Mesendoderm (in vitro differentiated cells): ENCODE data around the gene ZNF143.
A peak's percentile ranks its signal among the peaks of the same experiment; 100 is the strongest.
"Not testable (repeated sequence)": the region's sequence is repeated elsewhere in the genome, so short reads cannot be mapped to it uniquely, and the experiment has no call there.

ENCODE experiments used
- DNase-seq: peaks from one replicate; pipeline ENCODE4 v3.0.0; 2013
- H2AK5ac ChIP-seq: 2 replicates; pipeline ENCODE4 v1.6.1; 2013; ENCODE audit warnings: low read length, inconsistent platforms
- H2BK120ac ChIP-seq: 2 replicates; pipeline ENCODE4 v1.6.1; 2013; ENCODE audit warnings: low read depth, mild to moderate bottlenecking, low read length, moderate library complexity, mixed read lengths
- H2BK15ac ChIP-seq: replicated peaks from 2 replicates; pipeline ENCODE4 v1.6.1; 2013; ENCODE audit warnings: low read depth, mild to moderate bottlenecking, moderate library complexity
- H2BK5ac ChIP-seq: 2 replicates; pipeline ENCODE4 v1.6.1; 2013; ENCODE audit warnings: low read length, inconsistent platforms
- H3K18ac ChIP-seq: 2 replicates; pipeline ENCODE4 v1.6.1; 2013; ENCODE audit warnings: mild to moderate bottlenecking, low read length, mixed read lengths
- H3K23ac ChIP-seq: one replicate; pipeline ENCODE4 v1.6.1; 2013; ENCODE audit warnings: low read length
- H3K27ac ChIP-seq: 2 replicates; pipeline ENCODE4 v1.5.1; 2013; ENCODE audit warnings: low read depth, mild to moderate bottlenecking, inconsistent platforms, low read length, moderate library complexity
- H3K27me3 ChIP-seq: 2 replicates; pipeline ENCODE4 v1.6.1; 2013; ENCODE audit warnings: low read length, control low read depth, mild to moderate bottlenecking, inconsistent platforms; ENCODE audit not compliant: insufficient read depth, poor library complexity
- H3K36me3 ChIP-seq: 2 replicates; pipeline ENCODE4 v1.6.1; 2013; ENCODE audit warnings: low read length, inconsistent platforms; ENCODE audit not compliant: control insufficient read depth, insufficient read depth
- H3K4ac ChIP-seq: one replicate; pipeline ENCODE4 v1.6.1; 2013; ENCODE audit warnings: low read depth, mild to moderate bottlenecking, low read length, moderate library complexity
- H3K4me1 ChIP-seq: 2 replicates; pipeline ENCODE4 v1.6.1; 2013; ENCODE audit warnings: low read depth, low read length, inconsistent platforms; ENCODE audit not compliant: control insufficient read depth
- H3K4me2 ChIP-seq: 2 replicates; pipeline ENCODE4 v1.6.1; 2013; ENCODE audit warnings: low read length
- H3K4me3 ChIP-seq: 2 replicates; pipeline ENCODE4 v1.5.1; 2013; ENCODE audit warnings: mild to moderate bottlenecking, low read length
- H3K56ac ChIP-seq: one replicate; pipeline ENCODE4 v1.6.1; 2013; ENCODE audit warnings: low read length
- H3K79me1 ChIP-seq: 2 replicates; pipeline ENCODE4 v1.6.1; 2013; ENCODE audit warnings: low read length, inconsistent platforms
- H3K79me2 ChIP-seq: 2 replicates; pipeline ENCODE4 v1.6.1; 2013; ENCODE audit warnings: mild to moderate bottlenecking, low read length; ENCODE audit not compliant: control insufficient read depth, insufficient read depth
- H3K9ac ChIP-seq: 2 replicates; pipeline ENCODE4 v1.6.1; 2013; ENCODE audit warnings: low read length, inconsistent platforms
- H4K5ac ChIP-seq: one replicate; pipeline ENCODE4 v1.6.1; 2013; ENCODE audit warnings: low read length
- H4K8ac ChIP-seq: one replicate; pipeline ENCODE4 v1.6.1; 2013; ENCODE audit warnings: low read depth, mild to moderate bottlenecking, control low read depth, low read length, moderate library complexity
- WGBS: extraction: QIAGEN DNeasy Blood & Tissue Kit; methylation state at CpG from one replicate; pipeline ENCODE4 v1.1.7; 2013; ENCODE audit warnings: low lambda C conversion rate, missing lambda C conversion rate; ENCODE audit not compliant: insufficient coverage; ENCODE audit errors: extremely low coverage; 5-methylcytosine and 5-hydroxymethylcytosine counted together

The ZNF143 gene

GRCh38 chr11:9533058-9533457 is 72.2 kb downstream of the ZNF143 start:
- no peak overlapping the region for H3K4me3 ChIP-seq
- H3K27me3 ChIP-seq: no peaks in the 10 kb centered on the region
- H3K27ac ChIP-seq: peak overlapping the region; percentile 5
- H3K36me3 ChIP-seq: no peaks in the 10 kb centered on the region
- H3K4me2 ChIP-seq: no peak overlapping the region
- H3K23ac ChIP-seq: no peak overlapping the region
- no peak overlapping the region for H3K9ac ChIP-seq
- no peak overlapping the region for H3K4ac ChIP-seq
- no peak overlapping the region for H3K18ac ChIP-seq
- WGBS: no CpG with 5 or more reads among the region's 9 CpGs
- H2BK120ac ChIP-seq: no peak overlapping the region
- H2AK5ac ChIP-seq: no peak overlapping the region
- no peak overlapping the region for H2BK5ac ChIP-seq
- no peak overlapping the region for H4K8ac ChIP-seq
- no peaks in the 10 kb centered on the region for H3K4me1 ChIP-seq
- H2BK15ac ChIP-seq: no peak overlapping the region
- no peaks in the 10 kb centered on the region for H3K79me2 ChIP-seq
- no peak for DNase-seq
- no peak overlapping the region for H4K5ac ChIP-seq
- no peak overlapping the region for H3K56ac ChIP-seq
- no peaks in the 10 kb centered on the region for H3K79me1 ChIP-seq

- no peaks in the 10 kb centered on the region for H3K79me2 ChIP-seq
- H3K56ac ChIP-seq: peak overlapping the region; percentile 67
- no peaks in the 10 kb centered on the region for H3K27me3 ChIP-seq
- DNase-seq: peak; percentile 29
- no CpG with 5 or more reads among the region's 5 CpGs for WGBS
- peak overlapping the region; percentile 45 for H3K27ac ChIP-seq
- no peak overlapping the region for H2BK120ac ChIP-seq
- H3K18ac ChIP-seq: peak overlapping the region; percentile 56
- H3K4me2 ChIP-seq: no peak overlapping the region
- no peak overlapping the region for H2BK15ac ChIP-seq
- no peak overlapping the region for H3K4me3 ChIP-seq
- H3K23ac ChIP-seq: no peak overlapping the region
- H3K36me3 ChIP-seq: no peaks in the 10 kb centered on the region
- H3K79me1 ChIP-seq: no peaks in the 10 kb centered on the region
- no peaks in the 10 kb centered on the region for H3K4me1 ChIP-seq
- no peak overlapping the region for H2AK5ac ChIP-seq
- H4K8ac ChIP-seq: peak overlapping the region; percentile 7
- no peak overlapping the region for H2BK5ac ChIP-seq
- peak overlapping the region; percentile 49 for H3K9ac ChIP-seq
- H3K4ac ChIP-seq: no peak overlapping the region
- H4K5ac ChIP-seq: no peak overlapping the region
Observed at GRCh38 chr11:9533736-9534473, 73.1 kb downstream of the ZNF143 start.

- H3K4me3 ChIP-seq: no peak overlapping the region
- H3K4me2 ChIP-seq: no peak overlapping the region
- no peak overlapping the region for H3K56ac ChIP-seq
- no peak overlapping the region for H3K9ac ChIP-seq
- peak overlapping the region; percentile 48 for H3K4ac ChIP-seq
- H3K27me3 ChIP-seq: no peaks in the 10 kb centered on the region
- no peak overlapping the region for H2BK120ac ChIP-seq
- no peaks in the 10 kb centered on the region for H3K36me3 ChIP-seq
- H3K18ac ChIP-seq: no peak overlapping the region
- H3K23ac ChIP-seq: no peak overlapping the region
- no peak overlapping the region for H2BK5ac ChIP-seq
- no peaks in the 10 kb centered on the region for H3K79me2 ChIP-seq
- no peak overlapping the region for H4K8ac ChIP-seq
- H2BK15ac ChIP-seq: no peak overlapping the region
- WGBS: no CpG with 5 or more reads among the region's 6 CpGs
- H4K5ac ChIP-seq: no peak overlapping the region
- no peak overlapping the region for H3K27ac ChIP-seq
- H2AK5ac ChIP-seq: no peak overlapping the region
- peak; percentile 88 for DNase-seq
- H3K4me1 ChIP-seq: no peaks in the 10 kb centered on the region
- H3K79me1 ChIP-seq: no peaks in the 10 kb centered on the region
Observed at GRCh38 chr11:9535189-9535781, 74.5 kb downstream of the ZNF143 start.

DNA sequence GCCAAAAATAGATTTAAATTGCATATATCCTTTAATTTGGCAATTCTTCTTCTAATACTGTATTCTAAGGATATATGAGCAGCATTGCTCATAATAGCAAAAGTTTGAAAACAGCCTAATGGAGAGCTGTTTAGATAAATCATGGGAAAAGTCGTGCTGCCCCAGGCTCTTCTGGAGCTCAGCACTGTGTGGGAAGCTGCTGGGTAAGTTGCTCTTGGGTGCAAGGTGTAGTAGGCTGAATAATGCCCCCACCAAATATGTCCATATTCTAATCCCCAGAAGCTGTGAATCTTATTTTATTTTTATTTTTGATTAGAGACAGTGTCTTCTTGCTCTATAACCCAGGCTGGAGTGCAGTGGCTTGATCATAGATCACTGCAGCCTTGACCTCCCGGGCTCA is 77.7 kb downstream of the ZNF143 start:
- no peak overlapping the region for H3K23ac ChIP-seq
- H3K4me2 ChIP-seq: no peak overlapping the region
- no peak overlapping the region for H3K9ac ChIP-seq
- no peak overlapping the region for H3K56ac ChIP-seq
- DNase-seq: no peak
- no peaks in the 10 kb centered on the region for H3K4me1 ChIP-seq
- no peaks in the 10 kb centered on the region for H3K27me3 ChIP-seq
- no peak overlapping the region for H3K27ac ChIP-seq
- no peaks in the 10 kb centered on the region for H3K79me1 ChIP-seq
- no peak overlapping the region for H3K4ac ChIP-seq
- H2BK120ac ChIP-seq: no peak overlapping the region
- H4K8ac ChIP-seq: no peak overlapping the region
- H3K18ac ChIP-seq: no peak overlapping the region
- H2BK15ac ChIP-seq: no peak overlapping the region
- H4K5ac ChIP-seq: no peak overlapping the region
- H3K79me2 ChIP-seq: no peaks in the 10 kb centered on the region
- no peak overlapping the region for H2AK5ac ChIP-seq
- H3K36me3 ChIP-seq: no peaks in the 10 kb centered on the region
- no CpG with 5 or more reads among the region's 2 CpGs for WGBS
- no peak overlapping the region for H2BK5ac ChIP-seq
- H3K4me3 ChIP-seq: no peak overlapping the region

DNA sequence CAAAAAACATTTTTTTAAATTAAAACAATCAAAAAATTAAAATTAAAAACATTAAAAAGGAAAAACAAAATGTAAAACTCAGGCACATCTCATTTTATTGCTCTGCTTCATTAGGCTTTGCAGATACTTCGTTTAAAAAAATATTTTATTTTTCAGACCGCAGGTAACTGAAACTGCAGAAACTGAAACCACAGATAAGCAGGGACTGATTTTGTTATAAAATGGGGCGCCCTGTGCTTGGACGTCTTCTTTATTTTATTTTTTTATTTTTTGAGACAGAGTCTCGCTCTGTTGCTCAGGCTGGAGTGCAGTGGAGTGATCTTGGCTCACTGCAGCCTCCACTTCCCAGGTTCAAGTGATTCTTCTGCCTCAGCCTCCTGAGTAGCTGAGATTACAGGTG is 88.4 kb downstream of the ZNF143 start:
- H3K4me3 ChIP-seq, H3K79me1 ChIP-seq, H3K23ac ChIP-seq, H3K9ac ChIP-seq, H3K56ac ChIP-seq, H3K18ac ChIP-seq, H3K27me3 ChIP-seq, H2AK5ac ChIP-seq, H3K4me2 ChIP-seq, DNase-seq, H3K79me2 ChIP-seq, H2BK15ac ChIP-seq, H3K36me3 ChIP-seq, H4K5ac ChIP-seq, H2BK120ac ChIP-seq, H3K4me1 ChIP-seq, H3K27ac ChIP-seq, H2BK5ac ChIP-seq, H3K4ac ChIP-seq, H4K8ac ChIP-seq: not testable (repeated sequence)
- WGBS: no CpG with 5 or more reads among the region's 5 CpGs
